ACHN (cell line): ENCODE data around the gene HOXC12.

Experiments
- DNase-seq: peaks from one replicate; pipeline ENCODE4 v3.0.0-alpha.2; 2015
- in situ Hi-C: cut with HindIII; loops from 2 replicates; pipeline ENCODE4 v1.10.0; 2017; ENCODE audit warnings: low sequenced_read_pairs, low pct_ligation_motif_present, low pct_unique_long_range_greater_than_20kb

The HOXC12 gene

DNA sequence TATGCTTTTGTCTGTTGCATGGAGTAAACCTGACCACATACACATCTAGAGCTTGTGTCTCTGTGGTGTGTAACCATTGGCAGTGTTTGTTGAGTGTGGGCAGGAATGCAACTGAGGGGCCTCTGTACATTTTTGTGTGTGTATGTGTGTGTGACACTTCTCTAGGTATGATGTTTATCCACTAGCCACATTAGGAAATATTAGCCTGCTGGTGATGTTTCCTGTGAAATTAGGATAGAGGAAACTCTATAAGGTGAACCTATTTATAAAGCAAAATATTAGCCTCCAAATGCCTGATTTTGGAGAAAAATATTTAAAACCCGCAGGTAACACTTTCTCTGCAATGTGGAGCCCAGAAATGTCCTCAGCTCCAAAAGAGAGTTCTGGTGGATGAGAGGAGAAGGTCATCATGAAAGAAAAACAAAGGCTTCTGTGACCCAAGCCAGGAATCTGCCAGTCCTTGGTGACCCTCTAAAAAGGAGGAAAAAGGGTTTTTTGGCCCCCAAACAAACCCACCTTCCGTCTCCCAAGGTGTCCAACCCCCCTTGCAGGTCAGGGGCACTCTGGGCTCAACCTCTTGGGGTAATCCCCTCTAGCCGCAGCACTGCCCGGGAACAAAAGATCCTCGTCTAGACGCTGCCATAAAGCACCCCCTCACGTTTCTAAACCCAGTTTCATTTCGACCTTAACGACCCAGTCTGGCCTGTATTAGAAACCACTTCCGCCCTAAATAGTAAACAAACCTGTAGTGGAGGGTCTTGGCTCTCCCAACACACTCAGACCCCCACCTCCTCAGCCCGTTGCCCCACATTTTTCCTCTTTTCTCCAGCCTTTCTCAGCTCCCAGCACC lies 23.1 kb downstream of the HOXC12 start:
- DNase-seq = no peak
- in situ Hi-C loops = no loop called here

DNA sequence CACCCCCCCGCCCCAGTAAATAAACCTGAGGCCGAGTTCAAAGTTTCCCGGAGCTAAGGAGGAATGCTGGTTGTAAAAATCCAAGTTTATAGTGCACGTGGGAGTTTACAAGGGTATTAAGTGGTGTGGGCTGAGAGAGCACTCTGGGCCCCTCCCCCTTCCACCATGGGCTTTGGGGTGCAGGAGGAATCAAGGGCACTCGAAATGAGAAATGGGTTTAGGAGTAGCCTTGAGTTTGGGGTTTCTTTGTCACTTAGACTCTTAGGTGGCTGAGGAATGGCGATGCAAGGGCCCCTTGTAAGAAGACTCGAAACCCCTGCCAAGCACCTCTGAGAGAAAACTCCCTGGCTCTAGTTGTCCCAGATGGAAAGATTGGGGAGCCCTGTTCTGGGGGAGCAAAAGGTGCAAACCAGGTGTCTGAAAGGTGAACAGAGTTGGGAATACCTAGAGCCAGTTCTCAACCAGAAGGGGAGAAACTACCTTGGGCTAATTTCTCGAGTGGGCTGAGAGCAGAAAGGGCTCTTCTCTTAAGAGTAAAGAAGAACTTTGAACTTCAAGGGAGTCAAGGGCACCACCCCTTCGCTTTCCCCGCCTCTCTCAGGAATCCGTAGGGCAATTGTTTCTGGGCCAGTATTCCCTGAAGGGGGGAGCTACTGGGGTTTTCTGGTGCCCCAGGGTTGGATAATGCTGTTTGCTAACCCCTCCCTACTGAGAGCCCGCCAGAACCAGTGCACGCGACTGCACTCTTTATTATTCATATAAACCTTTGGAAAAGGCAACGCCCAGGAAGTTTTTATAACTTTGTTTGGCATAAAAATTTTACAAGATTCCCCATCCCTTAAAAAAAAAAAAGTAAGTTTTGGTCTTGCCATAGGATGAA lies 24.0 kb downstream of the HOXC12 start:
- in situ Hi-C loops = no loop called here
- no peak for DNase-seq

DNA sequence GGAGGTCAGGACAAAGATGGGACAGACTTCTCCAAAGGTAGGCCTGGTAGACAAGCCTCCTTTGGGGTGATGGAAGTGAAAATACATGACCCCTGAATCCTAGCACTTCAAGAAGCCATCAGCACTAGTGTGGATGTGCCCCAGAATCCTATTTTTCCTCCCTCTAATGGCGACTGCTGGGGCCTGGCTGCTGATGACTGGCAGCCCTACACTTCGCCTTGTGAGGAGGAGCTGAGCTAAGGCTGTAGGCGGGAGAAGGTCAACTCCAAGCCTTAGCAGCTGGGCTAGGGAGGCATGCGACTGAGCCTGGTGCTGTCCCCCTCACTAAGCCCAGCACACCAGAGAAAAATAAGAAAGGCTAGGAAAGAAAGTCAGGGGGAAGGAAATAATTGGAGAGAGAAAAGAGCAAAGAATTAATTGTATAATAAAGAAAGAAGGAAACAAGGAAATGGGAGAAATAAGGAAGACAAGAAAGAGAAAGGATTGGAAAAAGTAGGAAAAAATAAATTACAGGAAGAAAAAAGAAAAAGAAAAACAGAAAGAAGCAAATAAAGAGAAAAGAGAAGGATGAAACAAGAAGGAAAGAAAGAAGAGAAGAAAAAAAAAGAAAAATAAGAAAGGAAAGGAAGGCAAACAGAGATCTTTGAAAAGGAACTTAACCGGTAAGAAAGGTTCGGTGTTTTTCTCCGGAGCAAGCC lies 25.6 kb downstream of the HOXC12 start:
- DNase-seq = no peak
- in situ Hi-C loops = no loop called here

DNA sequence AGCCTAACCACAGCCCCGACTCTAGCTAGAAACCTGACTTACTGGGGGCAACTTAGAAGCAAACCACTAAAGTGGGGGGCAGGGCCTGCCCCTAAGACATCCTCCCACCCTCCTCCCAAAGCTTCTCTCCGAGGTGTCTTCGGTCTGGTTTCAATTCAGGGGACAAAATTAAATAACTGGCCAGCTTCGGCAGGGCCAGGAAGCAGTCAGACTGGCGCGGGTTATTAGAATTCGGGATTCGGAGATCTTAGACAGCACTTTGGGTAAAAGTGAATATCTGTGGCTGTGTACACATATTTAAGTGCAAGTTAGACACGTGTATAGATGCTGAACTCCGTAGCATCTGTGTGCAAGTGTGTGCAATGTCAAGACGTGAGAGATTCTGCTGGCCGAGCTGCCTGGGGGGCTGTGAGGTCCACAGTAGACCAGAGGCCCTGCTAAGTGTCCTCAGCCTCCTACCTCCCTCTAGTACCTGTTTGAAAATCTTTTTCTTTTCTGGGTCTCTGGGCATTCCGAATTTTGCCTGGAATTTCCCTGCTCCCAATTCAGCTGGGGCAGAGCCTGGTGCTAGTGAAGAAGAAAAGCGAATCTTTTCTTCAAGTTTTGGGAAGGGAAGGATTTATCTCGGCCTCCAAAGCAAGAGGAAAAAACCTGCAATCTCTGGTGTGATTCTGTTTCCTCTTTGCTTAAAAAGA lies 26.2 kb downstream of the HOXC12 start:
- in situ Hi-C loops = no loop called here
- no peak for DNase-seq

DNA sequence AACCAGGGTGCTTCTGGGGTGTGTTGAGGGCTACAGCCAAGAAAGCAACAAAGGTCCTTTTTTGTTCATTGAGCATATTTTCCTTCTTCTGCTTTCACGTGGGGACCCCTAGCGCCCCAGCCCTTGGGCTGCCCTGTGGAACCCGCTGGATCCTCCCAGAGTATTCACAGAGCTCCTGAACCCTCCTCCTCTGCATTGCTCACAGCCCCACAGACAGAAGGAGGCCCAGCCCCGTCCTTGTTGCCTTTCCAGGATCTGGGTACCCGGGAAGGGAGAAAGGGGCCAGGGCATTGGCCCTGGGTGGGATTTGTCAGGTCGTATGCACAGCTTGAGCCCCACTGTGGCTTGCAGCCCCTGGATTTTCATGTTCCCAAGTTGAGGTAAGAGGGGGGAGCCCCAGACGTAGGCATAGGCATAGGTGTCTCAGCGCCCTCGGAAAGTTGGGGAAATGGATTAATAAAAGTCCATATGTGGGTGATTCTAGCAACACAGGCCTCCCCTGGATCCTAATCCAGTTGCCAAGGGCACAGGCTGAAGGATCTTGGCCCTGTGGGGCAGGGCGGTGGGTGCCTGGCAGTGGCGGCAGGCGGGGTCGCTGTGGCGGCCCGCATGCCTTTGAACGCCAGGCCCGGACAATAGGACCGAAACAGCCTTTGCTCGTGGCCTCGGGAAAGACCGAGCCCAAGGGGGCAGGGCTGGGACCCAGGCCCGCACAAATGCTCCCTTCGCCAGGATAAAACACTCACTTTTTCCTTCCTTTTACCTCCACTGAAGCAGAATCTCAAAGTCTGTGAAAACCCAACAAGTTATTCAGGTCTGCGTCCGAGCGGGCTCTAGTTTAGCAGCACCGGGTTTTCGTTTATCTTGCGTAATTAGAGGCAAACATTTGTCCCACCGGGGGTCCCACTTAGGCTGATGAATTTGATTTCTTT lies 27.2 kb downstream of the HOXC12 start:
- in situ Hi-C loops = no loop called here
- DNase-seq = no peak

DNA sequence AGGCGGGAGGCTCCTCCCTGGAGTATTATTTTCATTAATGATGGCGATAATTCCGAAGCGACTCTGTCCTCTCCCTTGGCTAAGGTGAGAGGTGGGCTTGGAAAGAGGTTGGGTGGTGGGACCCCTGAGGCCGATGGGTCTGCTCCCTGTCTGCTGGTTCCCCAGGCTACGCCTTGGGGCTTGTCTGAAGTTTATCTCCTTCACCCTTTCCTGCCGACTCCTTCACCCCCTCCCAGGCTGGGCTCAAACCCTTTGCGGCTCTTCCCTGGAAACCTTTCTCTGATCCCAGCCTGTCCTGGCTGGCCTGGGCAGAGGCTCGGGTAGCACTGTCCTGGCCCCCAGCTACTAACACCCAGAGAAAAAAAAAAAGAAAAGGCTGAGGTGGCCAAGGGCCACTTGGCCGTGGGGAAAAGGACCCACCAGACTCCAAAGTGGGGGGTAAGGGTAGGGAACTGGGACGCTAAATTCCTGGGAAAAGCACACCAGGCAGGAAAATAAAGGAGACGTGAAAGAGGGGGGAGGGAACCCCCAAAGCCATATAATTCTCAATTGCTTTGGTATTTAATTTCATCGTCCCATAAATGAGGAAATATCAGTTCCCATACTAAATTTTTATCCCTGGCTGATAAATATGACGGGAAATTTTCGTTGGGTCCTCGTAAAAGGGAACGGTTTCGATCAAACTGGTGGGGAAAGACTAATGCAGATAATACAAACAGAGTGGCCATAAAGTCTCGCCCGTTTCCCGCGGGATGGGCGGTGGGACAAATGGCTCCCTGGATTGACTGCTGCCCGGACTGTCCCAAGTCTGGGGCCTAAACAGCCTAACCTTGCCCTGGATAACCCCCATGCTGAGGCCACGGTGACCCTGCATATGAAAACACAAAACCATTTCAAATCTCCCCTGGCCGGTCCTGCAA lies 28.2 kb downstream of the HOXC12 start:
- no peak for DNase-seq
- in situ Hi-C loops = no loop called here

DNA sequence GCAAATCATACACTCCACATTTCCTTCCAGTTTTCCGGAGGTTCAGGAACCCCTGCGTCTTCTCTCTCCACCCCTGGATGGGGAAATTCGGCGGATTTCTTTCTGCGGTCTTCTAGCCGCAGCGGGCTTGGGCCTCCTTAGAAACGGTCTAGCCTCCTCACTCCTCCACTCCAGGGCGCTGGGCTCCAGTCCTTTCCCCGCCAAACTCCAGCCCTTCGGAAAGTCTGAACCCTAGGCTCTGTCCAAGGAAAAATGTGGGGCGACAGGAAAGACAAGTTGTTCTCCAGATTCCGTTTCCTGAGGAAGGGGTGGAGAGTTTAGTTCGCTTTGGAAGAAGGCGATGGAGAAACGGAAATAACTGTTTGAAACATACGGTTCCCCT lies 28.9 kb downstream of the HOXC12 start:
- no peak for DNase-seq
- in situ Hi-C loops = no loop called here

DNA sequence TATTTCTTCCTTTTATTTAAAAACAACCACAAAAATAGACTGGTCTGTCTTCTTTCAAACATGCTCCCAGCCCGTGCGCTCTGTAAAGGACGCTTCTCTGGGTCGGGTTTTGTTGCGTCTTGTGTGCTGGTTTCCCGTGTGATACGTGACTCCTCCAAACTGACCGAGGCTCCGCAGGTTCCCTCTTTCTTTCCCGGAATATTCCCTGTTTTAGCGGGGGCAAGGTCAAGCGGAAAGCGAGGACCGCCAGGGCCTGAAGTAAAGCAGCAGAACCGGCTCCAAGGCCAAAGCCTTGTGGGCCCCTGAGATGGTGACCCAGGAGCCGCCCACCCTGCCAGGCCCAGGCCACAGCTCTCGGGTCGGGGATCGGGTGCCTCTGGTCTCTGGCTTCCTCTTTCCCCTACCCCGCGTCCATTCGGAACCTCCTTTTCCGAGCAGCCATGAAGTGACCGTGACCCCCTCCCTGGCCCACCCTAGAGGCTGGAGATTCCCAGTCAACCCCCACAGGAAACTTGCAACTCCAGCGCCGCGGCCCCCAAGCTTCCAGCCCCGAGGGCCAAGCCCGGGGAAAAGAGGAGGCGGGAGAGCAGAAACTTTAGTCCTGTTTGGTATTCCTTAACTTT lies 29.4 kb downstream of the HOXC12 start:
- in situ Hi-C loops = no loop called here
- DNase-seq = no peak

DNA sequence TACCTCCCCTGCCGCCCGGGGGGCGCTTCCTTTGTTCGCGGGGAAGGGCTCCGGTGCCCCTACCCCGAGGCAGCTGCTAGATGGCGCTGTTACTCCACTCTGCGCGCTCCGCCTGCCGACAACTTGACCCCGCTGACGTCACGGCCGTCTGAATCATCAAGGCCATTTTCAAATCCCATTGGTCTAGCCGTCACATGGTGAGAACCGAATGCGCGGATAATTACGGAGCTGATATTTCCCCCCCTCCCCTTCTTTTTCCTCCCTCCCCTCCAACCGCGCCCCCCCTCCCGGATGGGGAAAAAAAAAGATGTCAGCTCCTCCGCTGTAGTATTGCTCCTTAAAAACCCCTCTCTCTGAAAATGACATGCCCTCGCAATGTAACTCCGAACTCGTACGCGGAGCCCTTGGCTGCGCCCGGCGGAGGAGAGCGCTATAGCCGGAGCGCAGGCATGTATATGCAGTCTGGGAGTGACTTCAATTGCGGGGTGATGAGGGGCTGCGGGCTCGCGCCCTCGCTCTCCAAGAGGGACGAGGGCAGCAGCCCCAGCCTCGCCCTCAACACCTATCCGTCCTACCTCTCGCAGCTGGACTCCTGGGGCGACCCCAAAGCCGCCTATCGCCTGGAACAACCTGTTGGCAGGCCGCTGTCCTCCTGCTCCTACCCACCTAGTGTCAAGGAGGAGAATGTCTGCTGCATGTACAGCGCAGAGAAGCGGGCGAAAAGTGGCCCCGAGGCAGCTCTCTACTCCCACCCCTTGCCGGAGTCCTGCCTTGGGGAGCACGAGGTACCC lies 30.4 kb downstream of the HOXC12 start, which contains the start of gene HOXC10:
Gene HOXC10 (plus strand): TSS at position 246 of the 791 bp plus-strand sequence. CDS start 114 bp downstream, at position 360.
- DNase-seq = peak; percentile 99
- in situ Hi-C loops = no loop called here

DNA sequence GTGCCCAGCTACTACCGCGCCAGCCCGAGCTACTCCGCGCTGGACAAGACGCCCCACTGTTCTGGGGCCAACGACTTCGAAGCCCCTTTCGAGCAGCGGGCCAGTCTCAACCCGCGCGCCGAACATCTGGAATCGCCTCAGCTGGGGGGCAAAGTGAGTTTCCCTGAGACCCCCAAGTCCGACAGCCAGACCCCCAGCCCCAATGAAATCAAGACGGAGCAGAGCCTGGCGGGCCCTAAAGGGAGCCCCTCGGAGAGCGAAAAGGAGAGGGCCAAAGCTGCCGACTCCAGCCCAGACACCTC lies 30.9 kb downstream of the HOXC12 start:
- in situ Hi-C loops = no loop called here
- no peak for DNase-seq

DNA sequence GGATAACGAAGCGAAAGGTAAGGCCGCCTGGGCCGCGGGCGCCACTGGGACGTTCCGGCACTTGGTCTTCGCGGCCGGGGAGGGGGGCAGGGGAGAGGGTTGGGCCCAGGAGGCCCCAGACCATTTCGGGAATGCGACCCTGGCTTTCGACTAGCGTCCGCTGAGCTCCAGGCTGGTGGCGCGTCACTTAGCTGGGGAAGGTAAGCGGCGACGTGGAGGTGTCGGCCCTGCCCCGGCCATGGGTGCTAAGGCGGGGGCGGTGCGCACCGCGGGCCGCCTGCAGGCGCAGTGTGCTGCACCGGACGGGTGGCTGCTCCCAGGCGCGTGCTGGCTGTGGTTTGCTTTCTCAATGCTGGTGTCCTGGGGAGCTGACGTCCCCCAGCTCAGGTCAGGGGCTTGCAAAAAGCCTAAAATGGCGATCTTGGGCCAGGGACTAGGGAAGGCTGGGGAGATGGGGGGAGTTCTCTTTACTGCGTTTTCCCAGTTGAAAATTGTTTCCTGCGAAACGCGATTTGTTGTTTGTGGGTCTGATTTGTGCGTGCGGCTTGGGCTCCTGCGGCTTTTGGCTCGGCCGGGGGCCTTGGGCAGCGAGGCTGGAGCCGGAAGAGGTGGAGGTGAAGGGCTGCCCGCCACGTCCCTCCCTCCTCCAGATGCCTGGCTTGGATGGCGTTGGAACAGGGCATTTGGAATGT lies 31.4 kb downstream of the HOXC12 start:
- peak; percentile 73 for DNase-seq
- in situ Hi-C loops = no loop called here

DNA sequence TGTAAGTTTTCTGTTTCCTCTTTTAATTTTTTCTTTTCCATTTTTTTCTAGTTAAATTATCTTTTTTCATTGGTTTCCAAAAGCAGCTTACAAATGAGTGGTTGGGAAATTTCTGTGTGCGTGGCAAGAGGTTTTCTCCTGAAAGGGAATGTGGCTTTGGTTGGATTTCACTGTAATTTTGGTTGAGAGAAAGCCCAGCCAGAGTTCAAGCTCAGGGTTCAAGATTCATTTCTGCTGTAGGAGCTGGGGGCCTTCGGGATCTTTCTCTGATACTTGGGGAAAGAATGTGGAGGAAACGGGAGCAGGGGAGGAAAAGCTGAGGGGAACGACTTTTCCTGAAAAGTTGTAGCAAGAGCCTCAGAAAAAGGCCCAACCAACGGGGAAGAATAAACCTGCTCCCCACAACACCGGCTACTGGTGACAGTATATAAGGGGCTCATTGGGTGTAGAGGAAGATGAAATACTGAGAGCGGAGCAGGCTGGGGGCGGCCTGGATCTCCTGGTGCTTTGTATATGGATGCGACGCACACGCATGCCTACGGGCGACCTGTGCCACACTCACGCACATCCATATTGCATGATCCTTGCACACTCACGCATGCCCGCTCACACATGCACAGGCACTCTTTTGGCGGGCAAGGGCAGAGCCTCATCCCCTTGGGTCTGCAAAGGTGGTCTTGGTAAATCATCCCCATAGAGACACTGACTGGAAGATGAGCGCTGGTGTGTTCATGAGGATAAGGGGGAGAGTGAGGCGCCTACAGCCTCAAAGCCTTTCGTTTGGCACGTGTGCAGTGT lies 32.2 kb downstream of the HOXC12 start:
- no peak for DNase-seq
- in situ Hi-C loops = no loop called here

DNA sequence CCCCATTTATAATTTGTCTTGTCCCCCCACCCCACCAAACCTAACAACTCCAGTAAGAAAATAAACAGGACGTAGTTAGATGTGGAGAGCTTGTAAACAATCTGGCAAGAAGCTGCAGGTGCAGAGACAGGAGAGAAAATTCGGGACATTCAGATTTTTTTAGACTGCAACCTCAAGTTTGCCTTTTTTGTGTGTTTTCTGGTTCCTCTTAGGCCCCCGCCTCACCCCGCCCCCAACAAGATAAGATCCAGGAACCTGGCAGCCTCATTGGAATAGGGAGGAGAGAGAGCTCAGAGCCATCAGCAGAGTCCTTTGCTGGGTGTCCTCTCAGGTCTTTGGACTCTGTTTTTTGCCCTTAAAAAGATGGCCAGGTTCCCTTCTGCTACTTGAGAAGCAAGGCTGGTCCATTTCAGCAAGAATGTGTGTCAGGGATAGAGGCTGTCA lies 33.1 kb downstream of the HOXC12 start:
- in situ Hi-C loops = no loop called here
- no peak for DNase-seq

DNA sequence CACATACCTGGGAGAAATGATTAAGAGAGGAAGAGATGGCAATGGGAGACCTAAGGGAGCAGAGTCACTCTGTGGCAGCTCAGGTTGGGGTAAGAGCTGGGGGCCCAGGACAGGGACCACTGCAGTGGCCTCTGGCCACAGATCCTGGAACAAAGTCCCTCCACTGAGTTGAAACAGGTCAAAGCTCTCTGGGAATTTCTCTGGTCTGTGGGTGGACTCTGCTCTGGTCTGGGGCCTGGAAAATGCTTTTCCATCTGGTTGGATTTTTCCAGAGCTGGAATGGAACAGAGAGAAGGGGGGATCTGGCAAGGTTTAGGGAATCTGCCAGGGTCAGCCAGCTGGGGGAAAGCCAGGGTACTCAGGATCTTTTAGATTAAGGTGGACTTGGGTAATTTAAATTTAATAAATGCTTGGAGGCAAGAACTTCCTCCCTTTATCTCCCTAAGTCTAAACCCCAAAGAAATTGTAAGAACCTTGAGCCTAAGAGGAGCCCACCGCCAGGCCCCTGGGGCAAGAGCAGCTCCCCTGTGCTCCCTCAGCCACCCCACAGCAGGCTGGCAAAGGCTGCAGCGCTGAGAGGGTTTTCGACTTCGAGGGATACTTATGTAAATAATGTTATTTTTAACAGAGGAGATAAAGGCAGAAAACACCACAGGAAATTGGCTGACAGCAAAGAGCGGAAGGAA lies 34.0 kb downstream of the HOXC12 start:
- in situ Hi-C loops = no loop called here
- no peak for DNase-seq
